ENCODE results near the gene ARRDC3.

DNA sequence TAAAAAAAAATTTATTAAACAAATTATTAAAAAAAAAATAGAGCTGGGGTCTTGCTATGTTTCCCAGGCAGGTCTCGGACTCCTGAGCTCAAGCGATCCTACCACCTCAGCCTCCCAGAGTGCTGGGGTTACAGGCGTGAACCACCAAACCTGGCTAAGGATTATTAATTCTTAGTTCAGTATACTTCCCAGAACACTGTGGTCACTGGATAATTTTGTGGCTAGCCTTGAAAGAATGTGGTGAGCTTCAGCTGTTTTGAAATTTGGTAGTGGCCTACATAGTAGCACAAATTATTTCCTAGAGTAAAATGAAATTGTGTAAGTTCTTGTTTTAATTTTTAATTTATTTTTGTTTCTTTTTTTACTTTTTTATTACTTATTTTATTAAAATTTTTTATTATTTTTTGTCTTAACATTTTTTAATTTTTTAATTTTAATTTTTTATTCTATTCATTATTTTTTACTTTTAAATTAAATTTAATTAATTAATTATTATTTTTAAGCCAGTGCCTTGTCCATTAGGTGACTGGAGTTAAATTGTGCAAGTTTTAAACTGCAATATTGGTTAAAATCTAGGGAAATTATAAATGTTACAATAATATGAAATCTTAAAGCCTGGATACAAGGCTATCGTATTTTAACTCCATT is 23.0 kb downstream of the ARRDC3 start:
- no peak for TF ChIP-seq EZH2 (IDR thresholded peaks at IDR 0.05; ENCODE audit: low read depth, unreplicated experiment)
- TF ChIP-seq, protein P1, sequence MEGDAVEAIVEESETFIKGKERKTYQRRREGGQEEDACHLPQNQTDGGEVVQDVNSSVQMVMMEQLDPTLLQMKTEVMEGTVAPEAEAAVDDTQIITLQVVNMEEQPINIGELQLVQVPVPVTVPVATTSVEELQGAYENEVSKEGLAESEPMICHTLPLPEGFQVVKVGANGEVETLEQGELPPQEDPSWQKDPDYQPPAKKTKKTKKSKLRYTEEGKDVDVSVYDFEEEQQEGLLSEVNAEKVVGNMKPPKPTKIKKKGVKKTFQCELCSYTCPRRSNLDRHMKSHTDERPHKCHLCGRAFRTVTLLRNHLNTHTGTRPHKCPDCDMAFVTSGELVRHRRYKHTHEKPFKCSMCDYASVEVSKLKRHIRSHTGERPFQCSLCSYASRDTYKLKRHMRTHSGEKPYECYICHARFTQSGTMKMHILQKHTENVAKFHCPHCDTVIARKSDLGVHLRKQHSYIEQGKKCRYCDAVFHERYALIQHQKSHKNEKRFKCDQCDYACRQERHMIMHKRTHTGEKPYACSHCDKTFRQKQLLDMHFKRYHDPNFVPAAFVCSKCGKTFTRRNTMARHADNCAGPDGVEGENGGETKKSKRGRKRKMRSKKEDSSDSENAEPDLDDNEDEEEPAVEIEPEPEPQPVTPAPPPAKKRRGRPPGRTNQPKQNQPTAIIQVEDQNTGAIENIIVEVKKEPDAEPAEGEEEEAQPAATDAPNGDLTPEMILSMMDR (conservative IDR thresholded peaks at IDR 0.05; ENCODE audit: low read depth in 2 of 2): no peak
- TF ChIP-seq CREB1 (CRISPR knock-in tag; IDR thresholded peaks at IDR 0.05; ENCODE audit: low read depth): no peak
- TF ChIP-seq POLR2AphosphoS5 (IDR thresholded peaks at IDR 0.05; ENCODE audit: low read depth): no peak
- TF ChIP-seq, protein P2, sequence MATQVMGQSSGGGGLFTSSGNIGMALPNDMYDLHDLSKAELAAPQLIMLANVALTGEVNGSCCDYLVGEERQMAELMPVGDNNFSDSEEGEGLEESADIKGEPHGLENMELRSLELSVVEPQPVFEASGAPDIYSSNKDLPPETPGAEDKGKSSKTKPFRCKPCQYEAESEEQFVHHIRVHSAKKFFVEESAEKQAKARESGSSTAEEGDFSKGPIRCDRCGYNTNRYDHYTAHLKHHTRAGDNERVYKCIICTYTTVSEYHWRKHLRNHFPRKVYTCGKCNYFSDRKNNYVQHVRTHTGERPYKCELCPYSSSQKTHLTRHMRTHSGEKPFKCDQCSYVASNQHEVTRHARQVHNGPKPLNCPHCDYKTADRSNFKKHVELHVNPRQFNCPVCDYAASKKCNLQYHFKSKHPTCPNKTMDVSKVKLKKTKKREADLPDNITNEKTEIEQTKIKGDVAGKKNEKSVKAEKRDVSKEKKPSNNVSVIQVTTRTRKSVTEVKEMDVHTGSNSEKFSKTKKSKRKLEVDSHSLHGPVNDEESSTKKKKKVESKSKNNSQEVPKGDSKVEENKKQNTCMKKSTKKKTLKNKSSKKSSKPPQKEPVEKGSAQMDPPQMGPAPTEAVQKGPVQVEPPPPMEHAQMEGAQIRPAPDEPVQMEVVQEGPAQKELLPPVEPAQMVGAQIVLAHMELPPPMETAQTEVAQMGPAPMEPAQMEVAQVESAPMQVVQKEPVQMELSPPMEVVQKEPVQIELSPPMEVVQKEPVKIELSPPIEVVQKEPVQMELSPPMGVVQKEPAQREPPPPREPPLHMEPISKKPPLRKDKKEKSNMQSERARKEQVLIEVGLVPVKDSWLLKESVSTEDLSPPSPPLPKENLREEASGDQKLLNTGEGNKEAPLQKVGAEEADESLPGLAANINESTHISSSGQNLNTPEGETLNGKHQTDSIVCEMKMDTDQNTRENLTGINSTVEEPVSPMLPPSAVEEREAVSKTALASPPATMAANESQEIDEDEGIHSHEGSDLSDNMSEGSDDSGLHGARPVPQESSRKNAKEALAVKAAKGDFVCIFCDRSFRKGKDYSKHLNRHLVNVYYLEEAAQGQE (IDR thresholded peaks at IDR 0.05; ENCODE audit: unreplicated experiment): no peak
- TF ChIP-seq STAT1 (IDR thresholded peaks at IDR 0.05; ENCODE audit: unreplicated experiment): no peak
- TF ChIP-seq ZNF114 (CRISPR knock-in tag; IDR thresholded peaks at IDR 0.05): no peak
- TF ChIP-seq, protein P3, sequence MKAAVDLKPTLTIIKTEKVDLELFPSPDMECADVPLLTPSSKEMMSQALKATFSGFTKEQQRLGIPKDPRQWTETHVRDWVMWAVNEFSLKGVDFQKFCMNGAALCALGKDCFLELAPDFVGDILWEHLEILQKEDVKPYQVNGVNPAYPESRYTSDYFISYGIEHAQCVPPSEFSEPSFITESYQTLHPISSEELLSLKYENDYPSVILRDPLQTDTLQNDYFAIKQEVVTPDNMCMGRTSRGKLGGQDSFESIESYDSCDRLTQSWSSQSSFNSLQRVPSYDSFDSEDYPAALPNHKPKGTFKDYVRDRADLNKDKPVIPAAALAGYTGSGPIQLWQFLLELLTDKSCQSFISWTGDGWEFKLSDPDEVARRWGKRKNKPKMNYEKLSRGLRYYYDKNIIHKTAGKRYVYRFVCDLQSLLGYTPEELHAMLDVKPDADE (IDR thresholded peaks at IDR 0.05): no peak
- TF ChIP-seq NANOG (IDR thresholded peaks at IDR 0.05; ENCODE audit: borderline replicate concordance): no peak
- TF ChIP-seq, protein P4, sequence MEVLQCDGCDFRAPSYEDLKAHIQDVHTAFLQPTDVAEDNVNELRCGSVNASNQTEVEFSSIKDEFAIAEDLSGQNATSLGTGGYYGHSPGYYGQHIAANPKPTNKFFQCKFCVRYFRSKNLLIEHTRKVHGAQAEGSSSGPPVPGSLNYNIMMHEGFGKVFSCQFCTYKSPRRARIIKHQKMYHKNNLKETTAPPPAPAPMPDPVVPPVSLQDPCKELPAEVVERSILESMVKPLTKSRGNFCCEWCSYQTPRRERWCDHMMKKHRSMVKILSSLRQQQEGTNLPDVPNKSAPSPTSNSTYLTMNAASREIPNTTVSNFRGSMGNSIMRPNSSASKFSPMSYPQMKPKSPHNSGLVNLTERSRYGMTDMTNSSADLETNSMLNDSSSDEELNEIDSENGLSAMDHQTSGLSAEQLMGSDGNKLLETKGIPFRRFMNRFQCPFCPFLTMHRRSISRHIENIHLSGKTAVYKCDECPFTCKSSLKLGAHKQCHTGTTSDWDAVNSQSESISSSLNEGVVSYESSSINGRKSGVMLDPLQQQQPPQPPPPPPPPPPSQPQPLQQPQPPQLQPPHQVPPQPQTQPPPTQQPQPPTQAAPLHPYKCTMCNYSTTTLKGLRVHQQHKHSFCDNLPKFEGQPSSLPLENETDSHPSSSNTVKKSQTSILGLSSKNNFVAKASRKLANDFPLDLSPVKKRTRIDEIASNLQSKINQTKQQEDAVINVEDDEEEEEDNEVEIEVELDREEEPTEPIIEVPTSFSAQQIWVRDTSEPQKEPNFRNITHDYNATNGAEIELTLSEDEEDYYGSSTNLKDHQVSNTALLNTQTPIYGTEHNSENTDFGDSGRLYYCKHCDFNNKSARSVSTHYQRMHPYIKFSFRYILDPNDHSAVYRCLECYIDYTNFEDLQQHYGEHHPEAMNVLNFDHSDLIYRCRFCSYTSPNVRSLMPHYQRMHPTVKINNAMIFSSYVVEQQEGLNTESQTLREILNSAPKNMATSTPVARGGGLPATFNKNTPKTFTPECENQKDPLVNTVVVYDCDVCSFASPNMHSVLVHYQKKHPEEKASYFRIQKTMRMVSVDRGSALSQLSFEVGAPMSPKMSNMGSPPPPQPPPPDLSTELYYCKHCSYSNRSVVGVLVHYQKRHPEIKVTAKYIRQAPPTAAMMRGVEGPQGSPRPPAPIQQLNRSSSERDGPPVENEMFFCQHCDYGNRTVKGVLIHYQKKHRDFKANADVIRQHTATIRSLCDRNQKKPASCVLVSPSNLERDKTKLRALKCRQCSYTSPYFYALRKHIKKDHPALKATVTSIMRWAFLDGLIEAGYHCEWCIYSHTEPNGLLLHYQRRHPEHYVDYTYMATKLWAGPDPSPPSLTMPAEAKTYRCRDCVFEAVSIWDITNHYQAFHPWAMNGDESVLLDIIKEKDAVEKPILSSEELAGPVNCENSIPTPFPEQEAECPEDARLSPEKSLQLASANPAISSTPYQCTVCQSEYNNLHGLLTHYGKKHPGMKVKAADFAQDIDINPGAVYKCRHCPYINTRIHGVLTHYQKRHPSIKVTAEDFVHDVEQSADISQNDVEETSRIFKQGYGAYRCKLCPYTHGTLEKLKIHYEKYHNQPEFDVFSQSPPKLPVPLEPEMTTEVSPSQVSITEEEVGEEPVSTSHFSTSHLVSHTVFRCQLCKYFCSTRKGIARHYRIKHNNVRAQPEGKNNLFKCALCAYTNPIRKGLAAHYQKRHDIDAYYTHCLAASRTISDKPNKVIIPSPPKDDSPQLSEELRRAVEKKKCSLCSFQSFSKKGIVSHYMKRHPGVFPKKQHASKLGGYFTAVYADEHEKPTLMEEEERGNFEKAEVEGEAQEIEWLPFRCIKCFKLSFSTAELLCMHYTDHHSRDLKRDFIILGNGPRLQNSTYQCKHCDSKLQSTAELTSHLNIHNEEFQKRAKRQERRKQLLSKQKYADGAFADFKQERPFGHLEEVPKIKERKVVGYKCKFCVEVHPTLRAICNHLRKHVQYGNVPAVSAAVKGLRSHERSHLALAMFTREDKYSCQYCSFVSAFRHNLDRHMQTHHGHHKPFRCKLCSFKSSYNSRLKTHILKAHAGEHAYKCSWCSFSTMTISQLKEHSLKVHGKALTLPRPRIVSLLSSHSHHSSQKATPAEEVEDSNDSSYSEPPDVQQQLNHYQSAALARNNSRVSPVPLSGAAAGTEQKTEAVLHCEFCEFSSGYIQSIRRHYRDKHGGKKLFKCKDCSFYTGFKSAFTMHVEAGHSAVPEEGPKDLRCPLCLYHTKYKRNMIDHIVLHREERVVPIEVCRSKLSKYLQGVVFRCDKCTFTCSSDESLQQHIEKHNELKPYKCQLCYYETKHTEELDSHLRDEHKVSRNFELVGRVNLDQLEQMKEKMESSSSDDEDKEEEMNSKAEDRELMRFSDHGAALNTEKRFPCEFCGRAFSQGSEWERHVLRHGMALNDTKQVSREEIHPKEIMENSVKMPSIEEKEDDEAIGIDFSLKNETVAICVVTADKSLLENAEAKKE (CRISPR knock-in tag; IDR thresholded peaks at IDR 0.05): no peak
- no peak for TF ChIP-seq EZH2phosphoT487 (IDR thresholded peaks at IDR 0.05; ENCODE audit: unreplicated experiment)
- TF ChIP-seq JUNB (IDR thresholded peaks at IDR 0.05; ENCODE audit: unreplicated experiment): no peak
- no peak for TF ChIP-seq ZNF331 (CRISPR knock-in tag; IDR thresholded peaks at IDR 0.05; ENCODE audit: low read depth)
